ENCODE results near the gene NGLY1.

DNA sequence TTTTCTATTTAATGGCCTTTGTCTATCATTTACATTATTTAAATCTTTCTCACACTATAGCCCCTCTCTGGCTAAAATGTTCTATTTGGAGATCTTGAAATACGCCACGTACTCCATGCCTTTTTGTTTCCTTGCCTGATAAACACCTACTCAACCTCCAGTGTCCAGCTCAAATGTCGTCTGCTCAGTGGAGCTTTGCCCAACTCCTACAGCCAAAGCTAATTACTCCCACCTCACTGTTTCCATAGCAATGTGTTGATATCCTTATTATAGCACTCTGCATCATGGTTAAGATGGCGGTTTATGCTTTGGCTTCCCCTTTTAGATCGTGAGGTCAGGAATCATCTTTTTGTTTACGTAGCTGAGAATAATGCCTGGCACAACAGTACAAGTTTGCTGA, 55.9 kb downstream of the NGLY1 start:
- no peak for TF ChIP-seq POLR2A (IDR thresholded peaks at IDR 0.05; ENCODE audit: low read length)
- no peak for TF ChIP-seq GATA1 (IDR thresholded peaks at IDR 0.05; ENCODE audit: low read depth, low read length)
